ENCODE data around the gene ANKRD42. TPM values are rescaled to one million over a fixed set of nuclear protein-coding genes. Genes with fewer than 3 reads are reported as not detected.
A peak's percentile ranks its signal among the peaks of the same experiment; 100 is the strongest.

ANKRD42 gene
- total RNA-seq, 2 experiments from 2014 or later, result 3.8 to 5.4 TPM

GRCh38 chr11:83175815-83176214 lies 17.7 kb upstream of the ANKRD42 start:
- ChIA-PET CTCF (no interaction called here), POLR2A (no interaction called here)
- H3K4me3 Mint-ChIP-seq, result no peak overlapping the region
- no peaks in the 10 kb centered on the region for H3K9me3 Mint-ChIP-seq
- DNase-seq, result no peak
- no peak overlapping the region for H3K27ac Mint-ChIP-seq
- H3K4me1 Mint-ChIP-seq (ENCODE audit: low read depth), result peaks cover 55% of the 10 kb centered on the region
- no peaks in the 10 kb centered on the region for H3K27me3 Mint-ChIP-seq
- peaks cover 50% of the 10 kb centered on the region for H3K36me3 Mint-ChIP-seq
- intact Hi-C loops (cut with micrococcal nuclease), result loop anchor here (2.0 kb wide), 1 partner anchor 17 kb away; the partner anchor contains the start of gene ANKRD42

GRCh38 chr11:83181815-83182214 lies 11.7 kb upstream of the ANKRD42 start:
- H3K4me3 Mint-ChIP-seq, result no peak overlapping the region
- peak overlapping the region; percentile 34 for H3K27ac Mint-ChIP-seq
- ChIA-PET CTCF (interaction anchor here (1.0 kb wide), 1 partner anchor 274 kb away, joined by 3 read pairs; no protein-coding TSS in a partner anchor), POLR2A (interaction anchor here (1.1 kb wide), 1 partner anchor 281 kb away, joined by 3 read pairs; the partner anchor contains the start of gene DDIAS)
- H3K27me3 Mint-ChIP-seq, result no peaks in the 10 kb centered on the region
- peaks cover 40% of the 10 kb centered on the region for H3K36me3 Mint-ChIP-seq
- intact Hi-C loops (cut with micrococcal nuclease), result no loop called here
- DNase-seq, result no peak
- H3K9me3 Mint-ChIP-seq, result no peaks in the 10 kb centered on the region
- H3K4me1 Mint-ChIP-seq (ENCODE audit: low read depth), result peaks cover 16% of the 10 kb centered on the region

GRCh38 chr11:83185767-83186166 lies 7.7 kb upstream of the ANKRD42 start:
- H3K27ac Mint-ChIP-seq, result no peak overlapping the region
- H3K4me1 Mint-ChIP-seq (ENCODE audit: low read depth), result peaks cover 9% of the 10 kb centered on the region
- intact Hi-C loops (cut with micrococcal nuclease), result no loop called here
- H3K27me3 Mint-ChIP-seq, result no peaks in the 10 kb centered on the region
- no peak for DNase-seq
- no peaks in the 10 kb centered on the region for H3K9me3 Mint-ChIP-seq
- CTCF ChIA-PET, result no interaction called here
- POLR2A ChIA-PET, result no interaction called here
- H3K36me3 Mint-ChIP-seq, result peaks cover 36% of the 10 kb centered on the region
- no peak overlapping the region for H3K4me3 Mint-ChIP-seq

- no peaks in the 10 kb centered on the region for H3K9me3 Mint-ChIP-seq
- H3K4me3 Mint-ChIP-seq, result no peak overlapping the region
- no peak overlapping the region for H3K27ac Mint-ChIP-seq
- no peak for DNase-seq
- peaks cover 38% of the 10 kb centered on the region for H3K36me3 Mint-ChIP-seq
- intact Hi-C loops (cut with micrococcal nuclease), result no loop called here
- no peaks in the 10 kb centered on the region for H3K27me3 Mint-ChIP-seq
- CTCF ChIA-PET, result interaction anchor here (1.4 kb wide), 1 partner anchor 63 kb away, joined by 5 read pairs; no protein-coding TSS in a partner anchor
- POLR2A ChIA-PET, result no interaction called here
- H3K4me1 Mint-ChIP-seq (ENCODE audit: low read depth), result peaks cover 11% of the 10 kb centered on the region
Observed at GRCh38 chr11:83187465-83187864, 6.0 kb upstream of the ANKRD42 start.

DNA sequence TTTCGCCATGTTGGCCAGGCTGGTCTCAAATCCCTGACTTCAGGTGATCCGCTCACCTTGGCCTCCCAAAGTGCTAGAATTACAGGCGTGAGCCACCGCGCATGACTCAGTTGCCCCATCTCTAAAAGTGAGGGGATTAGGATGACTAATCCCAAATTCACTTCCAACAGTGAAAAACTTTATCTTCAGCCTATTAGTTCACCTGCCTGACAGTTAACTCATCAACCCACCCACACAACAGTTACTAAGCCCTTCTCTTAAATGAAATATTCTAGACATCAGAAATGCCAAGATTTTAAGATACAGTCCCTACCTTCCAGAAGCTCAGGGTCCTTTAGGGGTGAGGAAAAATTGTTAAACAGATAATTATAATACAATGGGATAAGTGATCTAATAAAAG lies 2.0 kb upstream of the ANKRD42 start:
- H3K4me3 Mint-ChIP-seq, result no peak overlapping the region
- peaks cover 31% of the 10 kb centered on the region for H3K36me3 Mint-ChIP-seq
- CTCF ChIA-PET, result no interaction called here
- H3K4me1 Mint-ChIP-seq (ENCODE audit: low read depth), result peaks cover 31% of the 10 kb centered on the region
- H3K27ac Mint-ChIP-seq, result peak overlapping the region; percentile 21
- H3K9me3 Mint-ChIP-seq, result no peaks in the 10 kb centered on the region
- DNase-seq, result peak; percentile 11
- H3K27me3 Mint-ChIP-seq, result no peaks in the 10 kb centered on the region
- intact Hi-C loops (cut with micrococcal nuclease), result no loop called here
- POLR2A ChIA-PET, result no interaction called here

DNA sequence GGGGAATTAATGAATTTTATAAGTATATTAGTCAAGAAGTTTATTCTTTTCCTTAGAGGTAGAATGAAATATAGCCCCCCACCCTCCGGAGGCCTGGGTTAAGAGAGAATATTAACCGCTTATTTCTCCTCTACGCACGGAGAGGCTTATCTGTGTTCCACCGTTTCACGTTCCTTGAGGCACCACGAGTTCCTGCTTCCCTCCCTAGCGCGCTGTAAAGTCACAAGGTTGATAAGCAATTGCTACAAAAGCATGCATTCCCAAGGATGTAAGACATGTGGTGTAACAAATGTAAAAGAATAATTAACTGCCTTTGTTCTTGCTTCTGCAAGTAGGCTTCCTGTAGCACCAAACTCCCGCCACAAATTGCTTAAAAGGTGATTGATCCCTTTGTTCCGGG lies 1.5 kb upstream of the ANKRD42 start:
- intact Hi-C loops (cut with micrococcal nuclease), result loop anchor here (2.0 kb wide), 2 partner anchors 17 to 185 kb away; no protein-coding TSS in a partner anchor

DNA sequence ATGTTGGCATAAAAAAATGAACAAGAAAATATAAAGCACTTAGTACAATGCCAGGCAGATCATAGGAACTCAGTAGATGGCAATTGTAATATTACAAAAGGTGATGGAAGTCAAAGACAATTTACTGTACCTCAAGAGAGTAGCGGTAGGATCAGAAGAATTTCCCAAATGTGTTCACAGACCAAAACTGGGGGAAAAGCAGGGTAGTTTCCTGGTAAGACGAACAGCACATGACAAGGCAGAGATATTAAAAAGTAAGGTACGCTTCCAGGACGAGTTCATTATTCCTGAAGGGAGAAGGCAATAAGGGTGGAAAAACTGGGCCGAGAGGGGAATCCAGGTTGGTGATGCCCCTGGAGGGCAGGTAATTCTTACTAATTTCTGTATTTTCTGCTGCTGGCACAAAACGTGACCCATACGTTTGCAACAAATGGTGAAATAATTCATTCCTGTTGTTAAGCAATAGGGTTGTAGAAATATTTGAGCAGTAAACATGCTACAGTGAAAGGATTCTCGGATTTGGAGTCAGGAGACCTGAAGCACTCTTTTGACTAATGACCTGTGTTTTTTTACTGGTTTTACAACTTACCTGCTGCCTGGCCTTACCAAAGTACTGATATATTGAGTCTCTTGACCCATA lies 786 bp upstream of the ANKRD42 start:
- intact Hi-C loops (cut with micrococcal nuclease), result loop anchor here (1.0 to 2.0 kb wide), 6 partner anchors 18 to 291 kb away; partner anchors contain the start of genes CCDC90B, DDIAS and RAB30
- ChIA-PET CTCF (interaction anchor here (0.6 to 1.4 kb wide), 4 partner anchors 37 to 292 kb away, joined by 3 to 6 read pairs (median 3); partner anchors contain the start of genes CCDC90B, DDIAS and PRCP), POLR2A (interaction anchor here (2.2 to 2.5 kb wide), 2 partner anchors 35 to 291 kb away, joined by 12 to 30 read pairs; partner anchors contain the start of genes DDIAS and PCF11)
- no peak for DNase-seq
- H3K36me3 Mint-ChIP-seq, result peaks cover 28% of the 10 kb centered on the region
- H3K9me3 Mint-ChIP-seq, result no peaks in the 10 kb centered on the region
- peak overlapping the region; percentile 99 for H3K4me3 Mint-ChIP-seq
- H3K27me3 Mint-ChIP-seq, result no peaks in the 10 kb centered on the region
- peak overlapping the region; percentile 98 for H3K27ac Mint-ChIP-seq
- H3K4me1 Mint-ChIP-seq (ENCODE audit: low read depth), result peaks cover 38% of the 10 kb centered on the region

More for the DNA sequence above, 1.5 kb upstream of the ANKRD42 start:
- Mint-ChIP-seq H3K9me3 (no peaks in the 10 kb centered on the region), H3K36me3 (peaks cover 28% of the 10 kb centered on the region), H3K4me3 (peak overlapping the region; percentile 99), H3K27me3 (no peaks in the 10 kb centered on the region), H3K4me1 (ENCODE audit: low read depth) (peaks cover 36% of the 10 kb centered on the region), H3K27ac (peak overlapping the region; percentile 98)
- CTCF ChIA-PET, result no interaction called here
- POLR2A ChIA-PET, result no interaction called here
- no peak for DNase-seq

GRCh38 chr11:83194281-83195142 lies 1.0 kb downstream of the ANKRD42 start:
- intact Hi-C loops (cut with micrococcal nuclease), result loop anchor here (2.0 kb wide), 1 partner anchor 56 kb away; no protein-coding TSS in a partner anchor
- Mint-ChIP-seq H3K9me3 (no peaks in the 10 kb centered on the region), H3K27me3 (no peaks in the 10 kb centered on the region), H3K4me3 (peak overlapping the region; percentile 99), H3K4me1 (ENCODE audit: low read depth) (peaks cover 38% of the 10 kb centered on the region), H3K36me3 (peaks cover 23% of the 10 kb centered on the region), H3K27ac (peak overlapping the region; percentile 98)
- CTCF ChIA-PET, result interaction anchor here (0.6 to 1.3 kb wide), 6 partner anchors 8 to 327 kb away, joined by 3 to 4 read pairs (median 3); partner anchors contain the start of gene CCDC90B
- POLR2A ChIA-PET, result interaction anchor here (1.3 to 2.5 kb wide), 5 partner anchors 14 to 293 kb away, joined by 3 to 30 read pairs (median 5); partner anchors contain the start of genes DDIAS, PCF11 and RAB30
- DNase-seq, result peak; percentile 72

DNA sequence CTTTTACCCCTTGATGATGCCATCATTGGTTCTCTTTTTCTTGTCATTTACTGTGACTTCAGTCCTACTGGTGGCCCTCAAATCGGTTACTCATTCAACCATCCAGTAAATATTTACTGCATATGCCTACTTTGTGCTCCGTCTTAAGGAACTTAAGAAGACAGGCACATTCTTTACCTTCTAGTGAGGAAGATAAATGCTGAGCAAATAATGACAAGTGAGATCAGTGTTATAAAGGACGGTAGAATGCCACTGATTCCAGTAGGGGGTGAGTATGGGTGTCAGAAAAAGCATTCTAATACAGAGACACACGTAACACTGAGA lies 1.6 kb downstream of the ANKRD42 start:
- Mint-ChIP-seq H3K27me3 (no peaks in the 10 kb centered on the region), H3K4me3 (peak overlapping the region; percentile 99), H3K9me3 (no peaks in the 10 kb centered on the region), H3K27ac (peak overlapping the region; percentile 98), H3K36me3 (peaks cover 24% of the 10 kb centered on the region), H3K4me1 (ENCODE audit: low read depth) (peaks cover 39% of the 10 kb centered on the region)
- POLR2A ChIA-PET, result interaction anchor here (1.4 to 2.5 kb wide), 3 partner anchors 15 to 294 kb away, joined by 3 to 30 read pairs (median 12); partner anchors contain the start of genes DDIAS and PCF11
- intact Hi-C loops (cut with micrococcal nuclease), result loop anchor here (2.0 kb wide), 1 partner anchor 56 kb away; no protein-coding TSS in a partner anchor
- CTCF ChIA-PET, result interaction anchor here (0.6 to 1.3 kb wide), 3 partner anchors 199 to 328 kb away, joined by 3 to 4 read pairs (median 3); no protein-coding TSS in a partner anchor
- no peak for DNase-seq

DNA sequence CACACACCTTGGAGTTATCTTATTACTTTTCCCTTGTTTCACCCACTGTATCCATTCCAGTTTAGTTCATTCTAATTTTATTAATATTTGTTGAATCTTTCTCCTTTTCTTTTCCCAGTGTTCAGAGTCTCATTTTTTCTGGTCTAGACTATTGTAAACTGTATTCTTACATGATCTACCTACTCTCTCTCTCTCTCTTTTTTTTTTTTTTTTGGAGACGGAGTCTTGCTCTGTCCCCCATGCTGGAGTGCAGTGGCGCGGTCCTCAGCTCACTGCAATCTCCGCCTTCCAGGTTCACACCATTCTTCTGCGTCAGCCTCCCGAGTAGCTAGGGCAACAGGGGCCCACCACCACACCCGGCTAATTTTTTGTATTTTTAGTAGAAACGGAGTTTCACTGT lies 2.1 kb downstream of the ANKRD42 start:
- H3K27me3 Mint-ChIP-seq, result no peaks in the 10 kb centered on the region
- DNase-seq, result no peak
- H3K27ac Mint-ChIP-seq, result no peak overlapping the region
- H3K4me1 Mint-ChIP-seq (ENCODE audit: low read depth), result peaks cover 39% of the 10 kb centered on the region
- H3K9me3 Mint-ChIP-seq, result no peaks in the 10 kb centered on the region
- ChIA-PET CTCF (interaction anchor here (1.0 kb wide), 1 partner anchor 328 kb away, joined by 4 read pairs; no protein-coding TSS in a partner anchor), POLR2A (no interaction called here)
- no peak overlapping the region for H3K4me3 Mint-ChIP-seq
- peaks cover 26% of the 10 kb centered on the region for H3K36me3 Mint-ChIP-seq
- intact Hi-C loops (cut with micrococcal nuclease), result loop anchor here (2.0 kb wide), 1 partner anchor 55 kb away; no protein-coding TSS in a partner anchor

- ChIA-PET POLR2A (no interaction called here), CTCF (no interaction called here)
- no peak overlapping the region for H3K27ac Mint-ChIP-seq
- intact Hi-C loops (cut with micrococcal nuclease), result no loop called here
- peaks cover 18% of the 10 kb centered on the region for H3K36me3 Mint-ChIP-seq
- no peaks in the 10 kb centered on the region for H3K27me3 Mint-ChIP-seq
- no peak for DNase-seq
- H3K9me3 Mint-ChIP-seq, result no peaks in the 10 kb centered on the region
- H3K4me3 Mint-ChIP-seq, result no peak overlapping the region
- H3K4me1 Mint-ChIP-seq (ENCODE audit: low read depth), result peaks cover 22% of the 10 kb centered on the region
Observed at GRCh38 chr11:83200035-83200434, 6.5 kb downstream of the ANKRD42 start.

Data from activated CD4-positive, alpha-beta memory T cell treated with anti-CD3 and anti-CD28 coated beads for 36 hours (primary cell).